GM18508 (cell line): Measurements from ENCODE around the gene PCBP4.
"Not testable (repeated sequence)": the region's sequence is repeated elsewhere in the genome, so short reads cannot be mapped to it uniquely, and the experiment has no call there.

Source experiments
- ATAC-seq: cut with Tn5 transposase; IDR thresholded peaks from one replicate; pipeline ENCODE4 v1.9.1; 2021; ENCODE audit warnings: moderate number of reproducible peaks; ENCODE audit not compliant: insufficient read depth, unreplicated experiment

PCBP4 gene

DNA sequence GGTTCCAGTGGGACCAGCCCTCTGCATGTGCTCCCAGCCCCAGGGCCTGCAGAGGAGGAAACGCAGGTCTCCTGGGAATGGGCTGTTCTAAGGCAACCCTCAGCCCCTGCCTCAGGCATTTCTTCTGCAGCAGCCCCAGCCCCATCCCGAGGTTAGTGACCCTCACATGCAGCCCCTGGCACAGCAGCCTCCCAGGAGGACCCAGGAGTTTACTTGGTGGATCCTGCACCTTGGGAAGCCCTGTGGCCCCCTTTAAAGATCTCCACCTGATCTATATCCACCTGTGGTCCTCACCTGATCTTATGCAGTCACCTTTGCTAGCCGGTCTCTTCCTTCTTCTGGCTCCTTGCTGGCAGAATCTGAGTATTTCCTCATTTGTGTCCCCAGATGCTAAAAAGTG is 38.3 kb downstream of the PCBP4 start:
- not testable (repeated sequence) for ATAC-seq

DNA sequence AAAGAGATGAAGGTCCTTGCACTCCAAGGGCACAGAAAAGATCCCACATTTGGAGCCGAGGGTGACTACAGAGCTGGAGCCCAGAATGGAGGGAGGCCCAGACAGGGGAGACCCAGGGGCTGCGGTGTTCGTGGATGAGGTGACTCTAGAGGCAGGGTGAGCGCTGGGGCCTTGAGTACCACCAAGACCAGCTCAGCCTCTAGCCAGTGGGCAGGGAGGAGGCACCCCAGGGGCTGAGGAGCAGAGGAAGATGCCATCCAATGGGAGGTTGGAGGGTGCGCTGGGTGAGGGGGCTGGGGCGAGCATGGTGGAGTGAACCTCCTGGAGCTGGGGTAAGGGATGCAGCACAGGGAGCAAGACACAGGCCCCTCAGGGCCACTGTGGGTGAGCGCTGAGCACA is 38.8 kb downstream of the PCBP4 start:
- ATAC-seq = no peak

DNA sequence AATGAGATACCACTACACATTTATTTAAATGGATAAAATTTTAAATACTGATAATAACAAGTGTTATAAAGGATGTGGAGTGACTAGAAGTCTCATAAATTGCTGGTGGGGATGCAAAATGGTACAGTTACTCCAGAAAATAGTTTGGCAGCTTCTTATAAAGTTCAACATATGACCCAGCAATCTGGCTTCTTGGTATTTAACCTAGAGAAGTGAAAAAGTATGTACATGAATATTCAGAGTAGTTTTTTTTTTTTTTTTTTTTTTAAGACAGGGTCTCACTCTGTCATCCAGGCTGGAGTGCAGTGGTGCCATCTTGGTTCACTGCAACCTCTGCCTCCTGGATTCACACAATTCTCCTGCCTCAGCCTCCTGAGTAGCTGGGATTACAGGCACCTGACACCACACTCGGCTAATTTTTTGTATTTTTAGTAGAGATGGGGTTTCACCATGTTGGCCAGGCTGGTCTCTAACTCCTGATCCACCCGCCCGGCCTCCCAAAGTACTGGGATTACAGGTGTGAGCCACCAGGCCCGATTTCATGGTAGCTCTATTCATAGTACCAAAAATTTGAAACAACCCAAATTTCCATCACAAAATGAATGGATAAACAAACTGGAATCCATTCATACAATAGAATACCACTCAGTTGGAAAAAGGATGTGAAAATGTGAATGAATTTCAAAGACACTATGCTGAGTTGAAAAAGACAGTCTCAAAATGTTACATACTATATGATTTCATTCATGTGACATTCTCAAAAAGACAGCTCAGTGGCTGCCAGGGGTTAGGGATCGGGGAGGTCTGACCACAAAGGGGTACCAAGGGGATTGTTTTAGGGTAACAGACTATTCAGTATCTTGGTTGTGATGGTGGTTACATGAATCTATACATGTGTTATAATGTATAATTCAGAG is 39.9 kb downstream of the PCBP4 start:
- ATAC-seq = no peak

DNA sequence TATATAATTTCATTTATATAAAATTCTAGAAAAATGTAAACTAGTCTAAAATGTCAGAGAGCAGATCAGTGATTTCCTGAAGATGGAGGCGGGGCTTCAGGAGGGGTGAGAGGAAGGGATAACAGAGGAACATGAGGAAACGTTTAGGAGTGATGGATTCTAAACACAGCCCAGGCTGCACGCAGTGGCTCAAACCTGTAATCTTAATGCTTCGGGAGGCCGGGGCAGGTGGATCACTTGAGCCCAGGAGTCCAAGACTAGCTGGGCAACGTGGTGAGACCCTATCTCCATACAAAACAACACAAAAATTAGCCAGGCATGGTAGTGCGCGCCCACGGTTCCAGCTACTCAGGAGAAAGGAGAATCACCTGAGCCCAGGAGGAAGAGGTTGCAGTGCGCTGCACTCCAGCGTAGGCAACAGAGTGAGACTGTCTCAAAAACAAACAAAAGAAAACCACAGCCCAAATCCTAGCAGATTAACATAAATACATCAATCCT is 46.1 kb downstream of the PCBP4 start:
- ATAC-seq = no peak

DNA sequence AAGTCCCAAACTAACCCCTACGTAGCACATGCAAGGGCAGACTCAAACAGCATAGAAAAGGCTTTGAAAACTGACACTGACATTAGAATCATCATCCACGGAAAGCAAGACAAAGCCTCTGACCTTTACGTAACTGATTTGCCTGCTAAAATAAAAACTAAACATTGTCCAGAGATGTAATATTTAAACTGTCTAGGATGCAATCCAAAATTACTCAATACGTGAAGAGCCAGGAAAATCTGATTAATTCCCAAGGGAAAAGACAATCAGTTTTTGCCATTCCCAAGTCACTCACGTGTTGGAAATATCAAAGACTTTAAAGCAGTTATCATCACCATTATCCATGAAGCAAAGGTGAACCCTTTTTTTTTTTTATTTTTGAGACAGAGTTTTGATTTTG is 50.8 kb downstream of the PCBP4 start:
- ATAC-seq = no peak

DNA sequence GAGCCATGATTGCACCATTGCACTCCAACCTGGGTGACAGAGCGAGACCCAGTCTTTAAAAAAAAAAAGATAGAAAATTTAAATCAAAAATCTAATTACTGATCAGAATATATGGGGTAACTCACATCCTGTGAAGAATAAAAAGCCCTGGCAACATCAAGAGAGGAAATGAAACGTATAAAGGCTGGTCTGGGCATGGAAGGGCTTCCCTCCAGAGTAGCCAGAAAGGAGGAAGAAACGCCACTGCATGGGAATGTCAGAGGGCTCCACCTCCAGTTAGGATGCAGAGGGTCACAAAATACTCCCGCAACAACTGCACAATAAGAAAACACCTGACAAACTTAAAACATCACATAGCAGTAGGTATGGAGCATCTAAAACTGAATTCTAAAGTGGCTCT is 59.2 kb downstream of the PCBP4 start:
- ATAC-seq = no peak
